WERI-Rb-1 (cell line): ENCODE data around the gene PDE4B.

Experiments
- DNase-seq: peaks from one replicate; pipeline ENCODE4 v3.0.0-alpha.2; 2020
- H3K27ac ChIP-seq: fragments of 250-450 bp; sonication (Bioruptor Pico); 2 replicates; pipeline ENCODE4 v1.5.1; 2020; ENCODE audit warnings: mild to moderate bottlenecking, moderate library complexity
- H3K27me3 ChIP-seq: fragments of 250-450 bp; sonication (Bioruptor Pico); 2 replicates; pipeline ENCODE4 v1.5.1; 2021; ENCODE audit warnings: mild to moderate bottlenecking, low read depth, moderate library complexity; ENCODE audit not compliant: insufficient read depth, severe bottlenecking
- H3K36me3 ChIP-seq: fragments of 250-450 bp; sonication (Bioruptor Pico); 2 replicates; pipeline ENCODE4 v1.5.1; 2020; ENCODE audit warnings: mild to moderate bottlenecking, moderate library complexity
- H3K4me3 ChIP-seq: 2 replicates; pipeline ENCODE4 v1.5.1; 2011; ENCODE audit warnings: low read depth, mild to moderate bottlenecking, control low read depth, low read length
- H3K9me3 ChIP-seq: fragments of 250-450 bp; sonication (Bioruptor Pico); 2 replicates; pipeline ENCODE4 v1.5.1; 2021; ENCODE audit warnings: mild to moderate bottlenecking, moderate library complexity; ENCODE audit not compliant: severe bottlenecking
- CTCF ChIP-seq: IDR thresholded peaks from 2 replicates; pipeline ENCODE4 v1.5.1; 2011; ENCODE audit warnings: low read depth, mild to moderate bottlenecking, control low read depth, inconsistent platforms, low read length

The PDE4B gene

GRCh38 chr1:66168948-66169671, 376.4 kb downstream of the PDE4B start:
- no peaks in the 10 kb centered on the region for H3K27me3 ChIP-seq
- no peaks in the 10 kb centered on the region for H3K36me3 ChIP-seq
- no peaks in the 10 kb centered on the region for H3K9me3 ChIP-seq
- H3K27ac ChIP-seq, result no peak overlapping the region
- H3K4me3 ChIP-seq, result no peak overlapping the region
- TF ChIP-seq CTCF, result no peak
- no peak for DNase-seq

GRCh38 chr1:66172272-66172671, 379.6 kb downstream of the PDE4B start:
- Histone ChIP-seq H3K4me3 (no peak overlapping the region), H3K9me3 (no peaks in the 10 kb centered on the region), H3K36me3 (no peaks in the 10 kb centered on the region), H3K27ac (no peak overlapping the region), H3K27me3 (no peaks in the 10 kb centered on the region)
- DNase-seq, result no peak
- no peak for TF ChIP-seq CTCF

- no peak for TF ChIP-seq CTCF
- Histone ChIP-seq H3K36me3 (no peaks in the 10 kb centered on the region), H3K4me3 (no peak overlapping the region), H3K27ac (no peak overlapping the region), H3K9me3 (no peaks in the 10 kb centered on the region), H3K27me3 (no peaks in the 10 kb centered on the region)
- no peak for DNase-seq
Measured at GRCh38 chr1:66175098-66175497, 382.4 kb downstream of the PDE4B start.

- no peaks in the 10 kb centered on the region for H3K9me3 ChIP-seq
- no peak for DNase-seq
- H3K4me3 ChIP-seq, result no peak overlapping the region
- H3K36me3 ChIP-seq, result no peaks in the 10 kb centered on the region
- TF ChIP-seq CTCF, result no peak
- H3K27ac ChIP-seq, result no peak overlapping the region
- no peaks in the 10 kb centered on the region for H3K27me3 ChIP-seq
Measured at GRCh38 chr1:66175581-66175980, 382.9 kb downstream of the PDE4B start.

- no peaks in the 10 kb centered on the region for H3K9me3 ChIP-seq
- H3K27me3 ChIP-seq, result no peaks in the 10 kb centered on the region
- TF ChIP-seq CTCF, result no peak
- no peaks in the 10 kb centered on the region for H3K36me3 ChIP-seq
- H3K27ac ChIP-seq, result no peak overlapping the region
- no peak overlapping the region for H3K4me3 ChIP-seq
- no peak for DNase-seq
Measured at GRCh38 chr1:66176012-66176715, 383.5 kb downstream of the PDE4B start.
